Inflammatory macrophage treated with lipopolysaccharide for 4 hours (primary cell): Measurements from ENCODE around the gene FGFR1OP2.

Experiments
- DNase-seq: peaks from one replicate; pipeline ENCODE4 v3.0.0-alpha.2; 2020

The FGFR1OP2 gene

DNA sequence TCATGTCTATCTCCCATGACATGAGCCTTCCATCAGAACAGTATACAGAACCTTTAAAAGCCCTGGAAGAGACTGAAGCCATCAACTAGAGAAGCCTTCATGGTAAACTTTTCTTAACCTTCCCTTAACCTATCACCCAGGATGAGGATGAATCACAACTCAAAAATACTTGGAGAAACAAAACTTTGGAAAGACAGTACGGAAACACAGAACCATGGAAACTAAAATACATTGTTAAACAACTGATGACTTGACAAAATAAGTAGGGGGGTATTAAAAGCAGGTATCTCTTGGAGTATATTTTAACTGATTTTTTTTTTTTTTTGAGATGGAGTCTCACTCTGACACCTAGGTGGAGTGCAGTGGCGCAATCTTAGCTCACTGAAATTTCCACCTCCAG, 67.2 kb downstream of the FGFR1OP2 start:
- no peak for DNase-seq

DNA sequence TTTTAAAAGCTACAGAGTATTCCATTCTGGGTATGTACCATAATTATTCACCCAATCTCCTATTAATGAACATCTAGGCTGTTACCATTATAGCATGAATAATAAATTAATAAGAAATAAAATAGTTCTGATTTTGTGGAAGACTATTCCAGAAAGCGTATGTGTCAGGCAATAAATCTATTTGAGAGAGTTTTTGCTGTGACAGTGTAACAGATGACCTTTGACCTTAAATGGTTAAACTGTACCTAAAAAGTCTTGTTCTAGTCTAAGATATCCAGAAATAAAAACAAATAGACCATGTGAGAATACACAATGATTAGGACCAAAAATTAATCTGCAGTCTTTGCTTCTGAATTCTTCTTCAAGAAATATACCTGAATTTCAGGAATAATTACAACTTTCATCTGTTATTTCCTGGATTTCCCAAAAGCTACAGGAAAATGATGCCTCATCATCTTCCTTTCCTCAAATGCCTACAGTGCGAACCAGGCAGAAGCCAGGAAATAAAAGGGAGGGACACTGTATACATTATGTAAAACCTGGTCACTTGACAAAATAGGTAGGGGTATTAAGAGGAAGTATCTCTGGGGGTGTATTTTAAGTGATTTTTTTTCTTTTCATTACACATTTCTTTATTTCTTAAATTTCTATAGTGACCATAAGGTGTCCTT, 68.7 kb downstream of the FGFR1OP2 start:
- DNase-seq = no peak

DNA sequence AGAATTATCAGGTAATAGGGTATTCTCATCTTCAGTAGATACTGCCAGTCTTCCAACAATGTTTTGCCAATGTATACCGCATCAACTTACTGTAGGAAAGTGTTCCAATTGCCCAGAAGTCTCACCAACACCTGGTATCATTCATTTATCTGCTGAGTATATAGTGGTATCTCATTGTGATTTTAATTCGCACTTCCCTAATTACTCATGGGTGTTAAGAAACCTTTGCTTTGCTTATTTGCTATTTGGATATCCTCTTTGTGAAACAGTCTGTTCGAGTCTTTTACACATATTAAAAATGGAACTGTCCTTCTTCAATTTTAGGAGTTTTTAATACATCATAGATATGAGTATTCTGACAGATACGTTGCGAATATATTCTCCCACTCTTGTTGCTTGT, 69.8 kb downstream of the FGFR1OP2 start:
- peak; percentile 59 for DNase-seq

DNA sequence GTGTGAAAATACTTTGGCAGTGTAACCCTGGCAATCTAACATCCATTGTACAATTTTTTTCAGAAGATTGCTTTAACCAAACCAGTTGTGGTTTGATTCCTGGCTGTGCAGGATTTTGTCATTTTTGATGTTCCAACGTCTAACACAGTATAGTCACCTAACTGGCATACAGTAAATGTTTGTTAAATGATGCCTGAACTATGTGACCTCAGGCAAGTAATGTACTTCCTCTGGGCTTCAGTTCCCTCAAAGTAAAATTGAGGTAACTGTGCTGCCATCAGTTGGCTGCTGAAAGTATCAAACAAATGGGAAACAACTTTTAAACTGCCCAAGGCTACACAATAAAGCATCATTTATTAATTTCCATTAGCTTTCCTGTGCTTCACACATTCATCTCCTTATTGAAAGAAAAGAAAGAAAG, 71.6 kb downstream of the FGFR1OP2 start:
- DNase-seq = peak; percentile 33

DNA sequence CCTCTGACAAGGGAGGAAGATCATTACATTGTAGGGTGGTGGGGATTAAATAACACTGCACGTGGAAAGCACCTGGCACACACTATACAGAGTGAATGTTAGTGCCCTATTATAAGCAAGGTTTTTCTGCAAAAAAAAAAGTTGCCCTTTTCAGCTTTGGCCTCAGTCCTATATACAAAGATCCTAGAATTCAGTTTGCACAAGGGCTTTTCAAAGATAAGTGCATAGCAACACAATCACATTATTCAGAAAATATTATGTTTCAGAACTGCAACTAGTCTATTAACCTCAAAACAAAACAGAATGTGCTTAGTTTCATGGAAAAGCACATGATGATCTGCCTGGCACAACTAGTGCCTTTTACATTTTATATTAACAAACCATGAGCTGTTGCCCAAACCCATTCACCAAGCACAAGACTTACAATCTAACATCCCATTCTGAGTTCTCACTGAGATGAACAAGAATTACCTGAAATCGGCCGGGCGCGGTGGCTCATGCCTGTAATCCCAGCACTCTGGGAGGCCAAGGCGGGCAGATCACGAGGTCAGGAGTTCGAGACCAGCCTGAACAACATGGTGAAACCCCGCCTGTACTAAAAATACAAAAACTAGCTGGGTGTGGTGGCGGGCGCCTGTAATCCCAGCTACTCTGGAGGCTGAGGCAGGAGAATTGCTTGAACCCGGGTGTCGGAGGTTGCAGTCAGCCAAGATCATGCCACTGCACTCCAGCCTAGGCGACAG, 74.1 kb downstream of the FGFR1OP2 start:
- DNase-seq = no peak

DNA sequence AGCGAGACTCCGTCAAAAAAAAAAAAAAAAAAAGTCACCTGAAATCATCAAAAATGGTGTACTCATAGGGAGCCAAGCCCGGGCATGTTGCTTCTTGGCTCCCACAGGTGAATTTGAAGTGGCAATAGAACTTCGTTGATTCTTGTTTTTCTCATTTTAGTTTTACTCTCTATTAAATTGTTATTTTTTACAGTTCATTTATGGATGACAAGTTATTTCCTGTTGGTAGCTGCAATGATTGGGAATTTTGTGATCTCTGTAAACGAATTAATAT, 74.6 kb downstream of the FGFR1OP2 start:
- DNase-seq = no peak

DNA sequence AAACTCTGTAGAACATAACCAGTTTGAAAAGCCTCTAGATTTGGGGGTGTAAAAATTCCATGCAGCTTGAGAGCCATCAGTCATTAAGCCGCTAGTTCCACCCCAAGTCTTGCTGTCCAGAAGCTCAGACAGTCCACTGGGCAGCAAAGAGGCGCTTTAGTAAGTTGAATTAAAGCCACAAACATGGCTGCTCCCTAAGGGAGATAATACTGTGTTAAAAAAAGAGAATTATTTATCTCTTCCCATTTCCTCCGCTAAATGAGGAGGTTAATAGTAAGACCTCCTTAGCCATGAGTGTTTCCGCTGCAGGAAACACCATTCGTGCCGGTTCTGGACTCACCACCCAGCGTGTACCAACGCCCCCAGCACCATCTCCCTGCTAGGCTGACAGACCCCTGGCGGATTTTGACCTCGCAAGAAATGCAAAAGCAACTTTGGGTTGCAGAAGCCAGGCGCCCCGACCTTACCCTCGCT, 75.4 kb downstream of the FGFR1OP2 start:
- DNase-seq = peak; percentile 22

DNA sequence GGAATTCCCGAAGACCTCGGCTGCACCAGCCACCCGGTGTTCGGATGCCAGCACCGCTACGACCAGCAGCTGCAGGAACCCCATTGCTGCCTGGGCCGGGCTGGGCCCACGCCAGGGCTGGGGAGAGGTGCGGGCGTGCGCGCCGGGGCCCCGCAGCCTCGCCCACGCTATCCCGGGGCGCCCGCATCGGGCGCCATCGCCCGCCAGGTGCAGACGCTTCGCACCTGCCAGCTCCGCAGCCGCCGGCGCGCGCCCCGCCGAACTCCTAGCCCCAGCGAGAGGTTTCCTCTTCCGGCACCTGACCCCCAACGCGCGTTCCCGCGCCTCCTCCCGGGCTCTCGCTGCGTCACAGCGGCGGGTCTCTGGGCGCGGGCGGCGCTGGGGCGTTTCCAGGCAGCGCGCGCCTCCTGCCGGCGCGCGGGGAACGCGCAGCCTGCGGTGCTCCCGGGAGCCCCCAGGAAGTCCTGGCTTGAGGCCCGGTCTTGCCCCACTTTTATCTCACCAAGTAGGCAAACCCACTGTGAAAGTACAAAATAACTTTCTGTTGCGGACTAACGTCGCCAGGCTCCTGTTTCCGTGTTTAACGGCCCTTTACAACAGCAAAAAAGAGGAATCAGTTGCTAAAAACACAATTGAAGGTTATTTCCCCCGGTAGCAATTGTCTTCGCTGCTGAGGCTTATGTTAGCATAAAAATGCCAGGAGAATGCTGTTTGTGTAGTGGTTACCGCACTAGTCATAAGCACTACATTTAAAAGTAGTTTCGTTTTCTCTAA, 76.0 kb downstream of the FGFR1OP2 start, which contains the start of gene TM7SF3:
TSS of gene TM7SF3 (minus strand) at position 300 of the 774 bp plus-strand sequence. CDS start at position 84, 216 bp downstream.
- DNase-seq = peak; percentile 93

DNA sequence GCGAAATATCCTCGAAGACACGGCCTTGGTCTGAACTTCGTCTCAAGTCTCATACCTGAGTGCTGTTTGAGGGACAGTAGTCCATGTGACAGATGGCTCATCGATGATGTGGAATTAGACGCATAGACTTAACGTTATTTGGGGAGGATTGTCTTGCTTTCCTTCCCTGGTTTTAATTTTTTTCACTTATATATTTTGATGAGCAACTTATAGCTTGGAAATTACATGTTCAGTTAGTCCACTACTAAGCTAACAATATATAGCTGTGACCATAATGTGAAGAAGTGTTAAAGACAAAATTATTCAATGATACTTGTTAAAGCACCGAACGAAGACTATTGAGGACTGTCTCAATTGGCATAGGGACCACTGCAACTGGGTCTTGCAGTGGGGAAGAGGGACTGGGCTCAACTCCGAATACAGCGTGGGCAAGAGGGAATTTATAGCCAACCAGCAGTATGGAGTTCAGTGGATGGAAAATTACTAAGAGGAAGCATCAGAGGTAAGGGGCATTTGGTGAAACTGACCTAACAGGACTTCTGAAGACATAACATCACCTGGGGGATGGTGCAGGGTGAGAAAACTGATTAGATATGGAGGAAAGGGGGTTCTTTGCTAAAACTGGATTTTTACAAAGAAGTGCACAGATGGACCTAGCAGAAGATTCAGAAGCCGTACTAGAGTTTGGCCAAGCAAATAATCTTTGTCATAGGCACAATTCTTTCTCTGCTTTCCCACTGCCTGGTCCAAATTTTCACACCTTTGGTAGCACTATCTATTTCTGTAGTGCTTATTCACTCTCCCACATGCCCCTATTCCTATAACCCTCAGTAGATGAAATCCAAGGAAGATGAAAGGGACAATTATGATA, 76.8 kb downstream of the FGFR1OP2 start:
- no peak for DNase-seq

DNA sequence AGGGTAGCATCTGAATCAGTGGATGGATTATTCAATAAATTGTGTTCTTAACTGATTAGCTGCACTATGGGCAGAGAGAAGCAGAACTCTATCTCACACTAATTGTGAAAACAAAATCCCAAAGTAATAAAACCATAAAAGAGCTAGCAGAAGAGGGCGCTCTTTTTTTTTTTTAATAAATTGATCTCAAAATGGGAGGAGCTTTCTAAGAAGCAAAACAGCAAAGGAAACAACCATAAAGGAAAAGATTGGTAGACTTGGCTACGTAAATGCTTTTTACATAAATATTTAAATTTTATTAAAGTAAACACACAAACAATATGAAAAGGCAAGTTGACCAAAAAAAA, 77.4 kb downstream of the FGFR1OP2 start:
- DNase-seq = peak; percentile 66
